Measurements from ENCODE around the gene LOC128125822.
A peak's percentile ranks its signal among the peaks of the same experiment; 100 is the strongest.

The LOC128125822 gene

DNA sequence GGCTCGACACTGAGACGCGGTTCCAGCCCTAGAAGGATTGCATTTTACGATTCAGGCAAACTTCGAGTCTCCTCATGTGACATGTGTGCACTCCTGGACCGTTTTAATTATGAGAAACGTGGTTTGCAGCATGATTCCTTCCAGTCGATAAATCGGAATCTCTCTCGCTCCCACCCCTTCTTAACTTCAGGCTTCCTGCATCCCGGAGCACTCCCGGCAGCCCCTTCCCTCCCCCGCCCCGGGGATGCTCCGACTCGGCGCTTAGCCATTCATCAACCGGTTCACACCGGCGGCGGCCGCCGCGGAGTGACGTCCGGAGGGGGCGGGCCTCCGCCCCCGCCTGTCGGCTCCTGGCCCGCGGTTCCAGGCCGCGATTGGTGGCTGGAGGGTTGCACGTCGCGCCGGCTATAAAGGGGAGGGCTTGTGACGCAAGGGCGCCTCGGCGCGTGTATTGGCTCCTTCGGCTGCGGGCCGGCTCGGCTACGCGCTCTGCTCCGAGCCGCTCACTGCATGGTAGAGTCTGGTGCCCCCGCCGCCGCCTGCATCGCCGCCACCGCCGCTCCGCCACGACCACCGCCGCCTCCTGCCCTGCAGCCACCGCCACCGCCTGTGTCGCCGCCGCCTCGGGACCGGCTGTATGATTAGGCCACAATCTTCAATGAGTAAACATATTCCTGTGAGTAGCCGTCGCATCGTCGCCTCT, at the start of gene LOC128125822, which contains the start of gene PTP4A1:
Gene LOC128125822, plus strand, starts transcription at position 437 of the 703 bp plus-strand sequence.
Gene PTP4A1, plus strand, starts transcription at position 437 of the 703 bp plus-strand sequence. CDS start 4,401 bp downstream, outside the sequence.
- TF ChIP-seq CEBPB (IDR thresholded peaks at IDR 0.05): no peak
- TF ChIP-seq EGR1 (IDR thresholded peaks at IDR 0.05): peak; percentile 98
- peak; percentile 91 for TF ChIP-seq CREB1 (IDR thresholded peaks at IDR 0.05; ENCODE audit: low read depth)
- TF ChIP-seq TEAD4 (IDR thresholded peaks at IDR 0.05): 0 out of 2 replicates have a peak, but pooled peaks have one; percentile 13
- no peak for TF ChIP-seq RAD21 (IDR thresholded peaks at IDR 0.05; ENCODE audit: low read depth)
- no peak for TF ChIP-seq NFIC (IDR thresholded peaks at IDR 0.05)
- TF ChIP-seq, protein P1, sequence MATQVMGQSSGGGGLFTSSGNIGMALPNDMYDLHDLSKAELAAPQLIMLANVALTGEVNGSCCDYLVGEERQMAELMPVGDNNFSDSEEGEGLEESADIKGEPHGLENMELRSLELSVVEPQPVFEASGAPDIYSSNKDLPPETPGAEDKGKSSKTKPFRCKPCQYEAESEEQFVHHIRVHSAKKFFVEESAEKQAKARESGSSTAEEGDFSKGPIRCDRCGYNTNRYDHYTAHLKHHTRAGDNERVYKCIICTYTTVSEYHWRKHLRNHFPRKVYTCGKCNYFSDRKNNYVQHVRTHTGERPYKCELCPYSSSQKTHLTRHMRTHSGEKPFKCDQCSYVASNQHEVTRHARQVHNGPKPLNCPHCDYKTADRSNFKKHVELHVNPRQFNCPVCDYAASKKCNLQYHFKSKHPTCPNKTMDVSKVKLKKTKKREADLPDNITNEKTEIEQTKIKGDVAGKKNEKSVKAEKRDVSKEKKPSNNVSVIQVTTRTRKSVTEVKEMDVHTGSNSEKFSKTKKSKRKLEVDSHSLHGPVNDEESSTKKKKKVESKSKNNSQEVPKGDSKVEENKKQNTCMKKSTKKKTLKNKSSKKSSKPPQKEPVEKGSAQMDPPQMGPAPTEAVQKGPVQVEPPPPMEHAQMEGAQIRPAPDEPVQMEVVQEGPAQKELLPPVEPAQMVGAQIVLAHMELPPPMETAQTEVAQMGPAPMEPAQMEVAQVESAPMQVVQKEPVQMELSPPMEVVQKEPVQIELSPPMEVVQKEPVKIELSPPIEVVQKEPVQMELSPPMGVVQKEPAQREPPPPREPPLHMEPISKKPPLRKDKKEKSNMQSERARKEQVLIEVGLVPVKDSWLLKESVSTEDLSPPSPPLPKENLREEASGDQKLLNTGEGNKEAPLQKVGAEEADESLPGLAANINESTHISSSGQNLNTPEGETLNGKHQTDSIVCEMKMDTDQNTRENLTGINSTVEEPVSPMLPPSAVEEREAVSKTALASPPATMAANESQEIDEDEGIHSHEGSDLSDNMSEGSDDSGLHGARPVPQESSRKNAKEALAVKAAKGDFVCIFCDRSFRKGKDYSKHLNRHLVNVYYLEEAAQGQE (IDR thresholded peaks at IDR 0.05; ENCODE audit: low read depth): no peak
- TF ChIP-seq, protein P2, sequence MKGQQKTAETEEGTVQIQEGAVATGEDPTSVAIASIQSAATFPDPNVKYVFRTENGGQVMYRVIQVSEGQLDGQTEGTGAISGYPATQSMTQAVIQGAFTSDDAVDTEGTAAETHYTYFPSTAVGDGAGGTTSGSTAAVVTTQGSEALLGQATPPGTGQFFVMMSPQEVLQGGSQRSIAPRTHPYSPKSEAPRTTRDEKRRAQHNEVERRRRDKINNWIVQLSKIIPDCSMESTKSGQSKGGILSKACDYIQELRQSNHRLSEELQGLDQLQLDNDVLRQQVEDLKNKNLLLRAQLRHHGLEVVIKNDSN (IDR thresholded peaks at IDR 0.05): peak; percentile 44; the same call in 1 of the 2 replicates
- no peak for TF ChIP-seq FOXM1 (IDR thresholded peaks at IDR 0.05; ENCODE audit: borderline replicate concordance, low read depth)
- peak; percentile 90 for TF ChIP-seq TAF1 (IDR thresholded peaks at IDR 0.05; ENCODE audit: low read depth)
- TF ChIP-seq, protein P3, sequence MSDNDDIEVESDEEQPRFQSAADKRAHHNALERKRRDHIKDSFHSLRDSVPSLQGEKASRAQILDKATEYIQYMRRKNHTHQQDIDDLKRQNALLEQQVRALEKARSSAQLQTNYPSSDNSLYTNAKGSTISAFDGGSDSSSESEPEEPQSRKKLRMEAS (IDR thresholded peaks at IDR 0.05): peak; percentile 91
- TF ChIP-seq YY1 (IDR thresholded peaks at IDR 0.05; ENCODE audit: low read depth): peak; percentile 52; the same call in 1 of the 2 replicates
- TF ChIP-seq ZBTB7A (IDR thresholded peaks at IDR 0.05; ENCODE audit: low read depth): no peak
- 0 out of 2 replicates have a peak, but pooled peaks have one; percentile 35 for TF ChIP-seq EP300 (IDR thresholded peaks at IDR 0.05; ENCODE audit: borderline replicate concordance)
- no peak; the same call in 1 of the 2 replicates for TF ChIP-seq TCF12 (IDR thresholded peaks at IDR 0.05; ENCODE audit: low read depth)

DNA sequence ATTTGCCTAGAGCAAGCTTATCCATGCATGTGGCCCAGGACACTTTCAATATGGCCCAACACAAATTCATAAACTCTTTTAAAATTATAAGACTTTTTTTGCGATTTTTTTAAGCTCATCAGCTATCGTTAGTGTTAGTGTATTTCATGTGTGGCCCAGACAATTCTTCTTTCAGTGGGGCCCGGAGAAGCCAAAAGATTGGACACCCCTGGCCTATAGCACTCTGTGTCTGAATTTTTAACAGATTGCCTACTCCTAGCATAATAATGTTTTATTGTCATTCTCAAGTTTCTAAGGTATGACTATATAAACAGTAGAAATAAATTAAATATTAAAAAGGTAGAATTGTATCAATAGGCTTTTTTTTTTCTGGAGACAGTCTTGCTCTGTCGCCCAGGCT, 48.6 kb upstream of the LOC128125822 start:
- TF ChIP-seq CEBPB (IDR thresholded peaks at IDR 0.05): no peak
- TF ChIP-seq, protein P2 (IDR thresholded peaks at IDR 0.05): no peak
- TF ChIP-seq CREB1 (IDR thresholded peaks at IDR 0.05; ENCODE audit: low read depth): no peak
- TF ChIP-seq FOXM1 (IDR thresholded peaks at IDR 0.05; ENCODE audit: borderline replicate concordance, low read depth): no peak
- TF ChIP-seq YY1 (IDR thresholded peaks at IDR 0.05; ENCODE audit: low read depth): no peak
- no peak for TF ChIP-seq RAD21 (IDR thresholded peaks at IDR 0.05; ENCODE audit: low read depth)
- TF ChIP-seq ZBTB7A (IDR thresholded peaks at IDR 0.05; ENCODE audit: low read depth): no peak
- no peak for TF ChIP-seq TEAD4 (IDR thresholded peaks at IDR 0.05)
- no peak for TF ChIP-seq EGR1 (IDR thresholded peaks at IDR 0.05)
- TF ChIP-seq, protein P3 (IDR thresholded peaks at IDR 0.05): no peak
- TF ChIP-seq, protein P1 (IDR thresholded peaks at IDR 0.05; ENCODE audit: low read depth): no peak
- no peak for TF ChIP-seq EP300 (IDR thresholded peaks at IDR 0.05; ENCODE audit: borderline replicate concordance)
- TF ChIP-seq TCF12 (IDR thresholded peaks at IDR 0.05; ENCODE audit: low read depth): no peak
- TF ChIP-seq TAF1 (IDR thresholded peaks at IDR 0.05; ENCODE audit: low read depth): no peak
- TF ChIP-seq NFIC (IDR thresholded peaks at IDR 0.05): no peak

DNA sequence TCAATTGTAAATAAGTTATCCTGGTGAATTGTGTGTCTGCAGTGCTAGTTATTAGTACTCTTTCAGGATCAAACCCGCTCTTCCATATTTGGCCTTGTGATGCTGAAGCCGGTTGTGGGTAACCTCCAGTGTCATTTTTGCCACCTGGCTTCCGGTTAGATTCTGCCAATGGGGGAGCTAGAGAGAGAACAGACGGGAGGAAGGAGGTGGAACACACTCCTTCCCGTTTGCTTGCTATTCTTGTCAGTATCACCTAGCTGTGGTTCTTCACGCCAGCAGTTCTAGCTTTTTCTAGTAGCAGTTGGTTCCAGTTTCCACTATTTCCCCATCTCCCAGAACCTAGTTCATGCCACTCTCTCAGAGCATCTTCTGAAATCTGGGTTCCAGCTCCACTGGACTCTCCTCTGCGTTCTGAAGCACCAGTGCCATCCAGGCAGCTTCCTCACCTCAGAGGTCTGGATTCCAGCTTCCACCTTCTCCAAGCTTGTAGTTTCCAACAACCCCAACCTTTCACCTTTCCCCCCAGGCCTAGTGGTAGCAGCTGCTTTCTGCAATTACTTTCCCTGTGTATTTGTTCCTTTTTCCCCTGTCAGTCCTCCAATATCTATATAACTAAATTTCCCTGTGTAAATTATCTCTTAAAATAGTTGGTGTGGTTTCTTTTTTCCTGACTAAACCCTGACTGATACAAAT, 46.9 kb upstream of the LOC128125822 start:
- TF ChIP-seq CEBPB (IDR thresholded peaks at IDR 0.05) (no peak), NFIC (IDR thresholded peaks at IDR 0.05) (no peak), EGR1 (IDR thresholded peaks at IDR 0.05) (no peak), ZBTB7A (IDR thresholded peaks at IDR 0.05; ENCODE audit: low read depth) (no peak), YY1 (IDR thresholded peaks at IDR 0.05; ENCODE audit: low read depth) (no peak), FOXM1 (IDR thresholded peaks at IDR 0.05; ENCODE audit: borderline replicate concordance, low read depth) (no peak)
- TF ChIP-seq, protein P2 (IDR thresholded peaks at IDR 0.05): no peak

DNA sequence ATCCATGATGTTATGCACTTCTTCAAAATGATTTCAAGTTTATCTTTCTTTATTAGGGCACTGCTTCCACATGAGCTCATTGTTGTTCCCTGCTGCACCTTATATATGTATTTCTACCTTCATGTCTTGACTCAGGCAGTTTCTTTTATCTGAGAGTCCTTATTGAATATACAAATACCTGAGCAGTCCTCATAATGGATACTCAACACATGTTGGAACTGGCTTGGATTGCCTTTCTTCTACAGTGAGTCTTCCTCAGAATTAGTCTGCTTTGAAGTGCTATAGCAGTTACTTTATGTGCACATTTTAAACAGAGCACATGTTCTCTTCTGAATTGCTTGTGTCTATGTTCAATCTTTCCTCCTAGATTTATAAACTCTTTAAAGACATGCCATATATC, 45.3 kb upstream of the LOC128125822 start:
- TF ChIP-seq TAF1 (IDR thresholded peaks at IDR 0.05; ENCODE audit: low read depth) (no peak), CREB1 (IDR thresholded peaks at IDR 0.05; ENCODE audit: low read depth) (no peak), EGR1 (IDR thresholded peaks at IDR 0.05) (no peak), NFIC (IDR thresholded peaks at IDR 0.05) (no peak), FOXM1 (IDR thresholded peaks at IDR 0.05; ENCODE audit: borderline replicate concordance, low read depth) (no peak), RAD21 (IDR thresholded peaks at IDR 0.05; ENCODE audit: low read depth) (no peak), TCF12 (IDR thresholded peaks at IDR 0.05; ENCODE audit: low read depth) (no peak), ZBTB7A (IDR thresholded peaks at IDR 0.05; ENCODE audit: low read depth) (no peak), EP300 (IDR thresholded peaks at IDR 0.05; ENCODE audit: borderline replicate concordance) (no peak), CEBPB (IDR thresholded peaks at IDR 0.05) (no peak), TEAD4 (IDR thresholded peaks at IDR 0.05) (no peak), YY1 (IDR thresholded peaks at IDR 0.05; ENCODE audit: low read depth) (no peak)
- TF ChIP-seq, protein P3 (IDR thresholded peaks at IDR 0.05): no peak
- TF ChIP-seq, protein P1 (IDR thresholded peaks at IDR 0.05; ENCODE audit: low read depth): no peak
- TF ChIP-seq, protein P2 (IDR thresholded peaks at IDR 0.05): no peak

All from Ishikawa (cell line).